ENCODE data around the gene CCDC12.

GRCh38 chr3:46893763-46894162 lies 82.8 kb downstream of the CCDC12 start:
- TF ChIP-seq, protein P1, sequence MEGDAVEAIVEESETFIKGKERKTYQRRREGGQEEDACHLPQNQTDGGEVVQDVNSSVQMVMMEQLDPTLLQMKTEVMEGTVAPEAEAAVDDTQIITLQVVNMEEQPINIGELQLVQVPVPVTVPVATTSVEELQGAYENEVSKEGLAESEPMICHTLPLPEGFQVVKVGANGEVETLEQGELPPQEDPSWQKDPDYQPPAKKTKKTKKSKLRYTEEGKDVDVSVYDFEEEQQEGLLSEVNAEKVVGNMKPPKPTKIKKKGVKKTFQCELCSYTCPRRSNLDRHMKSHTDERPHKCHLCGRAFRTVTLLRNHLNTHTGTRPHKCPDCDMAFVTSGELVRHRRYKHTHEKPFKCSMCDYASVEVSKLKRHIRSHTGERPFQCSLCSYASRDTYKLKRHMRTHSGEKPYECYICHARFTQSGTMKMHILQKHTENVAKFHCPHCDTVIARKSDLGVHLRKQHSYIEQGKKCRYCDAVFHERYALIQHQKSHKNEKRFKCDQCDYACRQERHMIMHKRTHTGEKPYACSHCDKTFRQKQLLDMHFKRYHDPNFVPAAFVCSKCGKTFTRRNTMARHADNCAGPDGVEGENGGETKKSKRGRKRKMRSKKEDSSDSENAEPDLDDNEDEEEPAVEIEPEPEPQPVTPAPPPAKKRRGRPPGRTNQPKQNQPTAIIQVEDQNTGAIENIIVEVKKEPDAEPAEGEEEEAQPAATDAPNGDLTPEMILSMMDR (IDR thresholded peaks at IDR 0.05): no peak
- no peak for TF ChIP-seq POLR2A (IDR thresholded peaks at IDR 0.05)

Measured in adrenal gland (tissue), 5 donors.